ENCODE results near the gene MCM3AP.

The MCM3AP gene

DNA sequence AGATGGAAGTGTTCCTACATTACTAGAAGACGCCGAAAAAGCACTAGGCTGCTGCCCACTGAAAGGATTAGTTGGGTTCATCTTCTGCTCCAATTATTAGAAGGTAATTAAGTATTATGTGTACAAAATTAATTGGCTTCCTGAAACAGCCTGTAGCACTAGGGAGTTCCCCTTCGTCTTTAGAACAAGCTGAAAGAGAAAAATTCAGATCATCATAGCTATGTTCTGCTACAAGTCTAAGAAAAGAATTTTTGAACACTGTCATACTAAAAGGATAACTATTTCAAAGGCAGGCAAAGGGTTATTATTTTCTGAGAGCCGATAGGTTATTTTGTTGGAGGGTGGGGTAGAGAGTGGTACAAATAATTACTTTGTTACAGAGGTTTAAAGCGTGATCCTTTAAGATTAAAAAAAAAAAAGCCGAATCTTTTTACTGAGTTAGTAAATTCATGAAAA is at the start of gene MCM3AP:
TSS of gene MCM3AP (minus strand) at position 406 of the 456 bp plus-strand sequence. CDS start at position 81, 325 bp downstream.
- Histone ChIP-seq H3K36me3 (ENCODE audit: insufficient read depth, low read depth, low read length) (peaks cover 46% of the 10 kb centered on the region), H3K27me3 (ENCODE audit: insufficient read depth, low read length) (no peaks in the 10 kb centered on the region), H3K4me3 (ENCODE audit: low read length) (peak within 1 kb of the TSS; percentile 99)

GRCh38 chr21:46334351-46335140 is 49.1 kb upstream of the MCM3AP start:
- Histone ChIP-seq H3K9ac (ENCODE audit: low read depth, low read length) (no peak overlapping the region), H3K4me1 (ENCODE audit: insufficient read depth, low read length) (no peaks in the 10 kb centered on the region), H3K36me3 (ENCODE audit: insufficient read depth, low read depth, low read length) (peaks cover 80% of the 10 kb centered on the region), H3K27ac (ENCODE audit: low read length) (no peak overlapping the region), H3K27me3 (ENCODE audit: insufficient read depth, low read length) (no peaks in the 10 kb centered on the region), H3K9me3 (ENCODE audit: insufficient read depth, low read depth, low read length) (no peaks in the 10 kb centered on the region), H3K4me3 (ENCODE audit: low read length) (no peak overlapping the region)

More for the DNA sequence above, at the start of gene MCM3AP:
- H3K4me1 ChIP-seq (ENCODE audit: insufficient read depth, low read length), result peaks cover 24% of the 10 kb centered on the region
- H3K9ac ChIP-seq (ENCODE audit: low read depth, low read length), result peak within 1 kb of the TSS; percentile 99
- H3K27ac ChIP-seq (ENCODE audit: low read length), result peak within 1 kb of the TSS; percentile 96
- H3K9me3 ChIP-seq (ENCODE audit: insufficient read depth, low read depth, low read length), result no peaks in the 10 kb centered on the region

GRCh38 chr21:46329796-46330195 is 44.4 kb upstream of the MCM3AP start:
- no peak overlapping the region for H3K9ac ChIP-seq (ENCODE audit: low read depth, low read length)
- H3K4me1 ChIP-seq (ENCODE audit: insufficient read depth, low read length), result no peaks in the 10 kb centered on the region
- H3K9me3 ChIP-seq (ENCODE audit: insufficient read depth, low read depth, low read length), result no peaks in the 10 kb centered on the region
- no peaks in the 10 kb centered on the region for H3K27me3 ChIP-seq (ENCODE audit: insufficient read depth, low read length)
- peaks cover 61% of the 10 kb centered on the region for H3K36me3 ChIP-seq (ENCODE audit: insufficient read depth, low read depth, low read length)
- H3K4me3 ChIP-seq (ENCODE audit: low read length), result no peak overlapping the region
- no peak overlapping the region for H3K27ac ChIP-seq (ENCODE audit: low read length)

- no peak overlapping the region for H3K27ac ChIP-seq (ENCODE audit: low read length)
- peaks cover 54% of the 10 kb centered on the region for H3K36me3 ChIP-seq (ENCODE audit: insufficient read depth, low read depth, low read length)
- no peaks in the 10 kb centered on the region for H3K27me3 ChIP-seq (ENCODE audit: insufficient read depth, low read length)
- H3K9me3 ChIP-seq (ENCODE audit: insufficient read depth, low read depth, low read length), result no peaks in the 10 kb centered on the region
- no peaks in the 10 kb centered on the region for H3K4me1 ChIP-seq (ENCODE audit: insufficient read depth, low read length)
- no peak overlapping the region for H3K9ac ChIP-seq (ENCODE audit: low read depth, low read length)
- no peak overlapping the region for H3K4me3 ChIP-seq (ENCODE audit: low read length)
Measured at GRCh38 chr21:46328151-46328550, 42.7 kb upstream of the MCM3AP start.

DNA sequence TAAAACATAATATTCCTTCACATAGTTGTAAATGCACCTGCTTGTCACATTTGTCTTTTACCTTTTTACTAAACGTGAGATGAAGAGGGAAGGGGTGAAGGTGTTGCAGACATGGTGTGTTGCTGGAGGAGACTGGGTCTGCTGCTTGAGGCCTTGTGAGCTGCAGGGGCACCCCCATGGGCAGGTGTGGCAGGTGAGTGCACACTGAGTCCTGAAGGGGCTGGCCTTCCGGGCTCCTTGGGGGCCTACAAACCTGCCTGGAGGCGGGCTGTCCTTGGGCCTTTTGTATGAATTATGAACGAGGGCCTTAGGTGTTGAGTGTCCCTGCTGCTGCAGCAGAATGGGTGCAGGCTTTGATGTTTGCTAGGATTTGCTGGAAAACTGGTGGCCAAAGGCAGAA is 42.3 kb upstream of the MCM3AP start:
- H3K4me1 ChIP-seq (ENCODE audit: insufficient read depth, low read length), result no peaks in the 10 kb centered on the region
- H3K9me3 ChIP-seq (ENCODE audit: insufficient read depth, low read depth, low read length), result no peaks in the 10 kb centered on the region
- H3K27ac ChIP-seq (ENCODE audit: low read length), result no peak overlapping the region
- no peaks in the 10 kb centered on the region for H3K27me3 ChIP-seq (ENCODE audit: insufficient read depth, low read length)
- H3K4me3 ChIP-seq (ENCODE audit: low read length), result no peak overlapping the region
- H3K9ac ChIP-seq (ENCODE audit: low read depth, low read length), result no peak overlapping the region
- H3K36me3 ChIP-seq (ENCODE audit: insufficient read depth, low read depth, low read length), result peaks cover 53% of the 10 kb centered on the region

- Histone ChIP-seq H3K27me3 (ENCODE audit: insufficient read depth, low read length) (no peaks in the 10 kb centered on the region), H3K9ac (ENCODE audit: low read depth, low read length) (no peak overlapping the region), H3K9me3 (ENCODE audit: insufficient read depth, low read depth, low read length) (no peaks in the 10 kb centered on the region), H3K27ac (ENCODE audit: low read length) (no peak overlapping the region), H3K4me1 (ENCODE audit: insufficient read depth, low read length) (peaks cover 8% of the 10 kb centered on the region), H3K36me3 (ENCODE audit: insufficient read depth, low read depth, low read length) (peaks cover 51% of the 10 kb centered on the region), H3K4me3 (ENCODE audit: low read length) (peak overlapping the region; percentile 61; the same call in 1 of the 2 replicates)
Measured at GRCh38 chr21:46326110-46326703, 40.8 kb upstream of the MCM3AP start.

- H3K9me3 ChIP-seq (ENCODE audit: insufficient read depth, low read depth, low read length), result no peaks in the 10 kb centered on the region
- H3K4me3 ChIP-seq (ENCODE audit: low read length), result peak overlapping the region; percentile 61
- peaks cover 8% of the 10 kb centered on the region for H3K4me1 ChIP-seq (ENCODE audit: insufficient read depth, low read length)
- H3K9ac ChIP-seq (ENCODE audit: low read depth, low read length), result peak overlapping the region; percentile 87
- H3K36me3 ChIP-seq (ENCODE audit: insufficient read depth, low read depth, low read length), result peaks cover 48% of the 10 kb centered on the region
- no peaks in the 10 kb centered on the region for H3K27me3 ChIP-seq (ENCODE audit: insufficient read depth, low read length)
- H3K27ac ChIP-seq (ENCODE audit: low read length), result peak overlapping the region; percentile 85
Measured at GRCh38 chr21:46325073-46325912, 39.9 kb upstream of the MCM3AP start.

GRCh38 chr21:46324390-46325072 is 39.1 kb upstream of the MCM3AP start:
- Histone ChIP-seq H3K27me3 (ENCODE audit: insufficient read depth, low read length) (no peaks in the 10 kb centered on the region), H3K4me3 (ENCODE audit: low read length) (peak overlapping the region; percentile 85), H3K9ac (ENCODE audit: low read depth, low read length) (peak overlapping the region; percentile 98), H3K27ac (ENCODE audit: low read length) (peak overlapping the region; percentile 85), H3K36me3 (ENCODE audit: insufficient read depth, low read depth, low read length) (peaks cover 41% of the 10 kb centered on the region), H3K9me3 (ENCODE audit: insufficient read depth, low read depth, low read length) (no peaks in the 10 kb centered on the region), H3K4me1 (ENCODE audit: insufficient read depth, low read length) (peaks cover 8% of the 10 kb centered on the region)

GRCh38 chr21:46323710-46324389 is 38.4 kb upstream of the MCM3AP start, which contains the start of the genes C21orf58 and PCNT:
TSS of gene C21orf58 (minus strand) at chr21:46323870. CDS start at chr21:46322738, 1,132 bp downstream.
TSS of gene PCNT (plus strand) at chr21:46324156. CDS start at chr21:46324229, 73 bp downstream.
- Histone ChIP-seq H3K27me3 (ENCODE audit: insufficient read depth, low read length) (no peaks in the 10 kb centered on the region), H3K9me3 (ENCODE audit: insufficient read depth, low read depth, low read length) (no peaks in the 10 kb centered on the region), H3K4me1 (ENCODE audit: insufficient read depth, low read length) (peaks cover 8% of the 10 kb centered on the region), H3K27ac (ENCODE audit: low read length) (peak within 1 kb of the TSS; percentile 92), H3K4me3 (ENCODE audit: low read length) (peak within 1 kb of the TSS; percentile 85), H3K36me3 (ENCODE audit: insufficient read depth, low read depth, low read length) (peaks cover 34% of the 10 kb centered on the region), H3K9ac (ENCODE audit: low read depth, low read length) (peak within 1 kb of the TSS; percentile 98)

GRCh38 chr21:46323227-46323709 is 37.9 kb upstream of the MCM3AP start:
- Histone ChIP-seq H3K36me3 (ENCODE audit: insufficient read depth, low read depth, low read length) (peaks cover 28% of the 10 kb centered on the region), H3K27me3 (ENCODE audit: insufficient read depth, low read length) (no peaks in the 10 kb centered on the region), H3K9me3 (ENCODE audit: insufficient read depth, low read depth, low read length) (no peaks in the 10 kb centered on the region), H3K4me3 (ENCODE audit: low read length) (peak overlapping the region; percentile 85), H3K27ac (ENCODE audit: low read length) (peak overlapping the region; percentile 92), H3K9ac (ENCODE audit: low read depth, low read length) (peak overlapping the region; percentile 96), H3K4me1 (ENCODE audit: insufficient read depth, low read length) (peaks cover 13% of the 10 kb centered on the region)

Data from iPS-20b (cell line).